ENCODE measurements around the gene ADCY1. TPM values are rescaled to one million over a fixed set of nuclear protein-coding genes. Genes with fewer than 3 reads are reported as not detected.

ADCY1 gene
- total RNA-seq, 4 donors from 2014 or later = 2.5 to 9.0 (median 5.6) TPM

GRCh38 chr7:45699726-45700390 is 125.7 kb downstream of the ADCY1 start:
- WGBS, 2 donors = 92 to 95% methylated on average over 11 of the region's 11 CpGs
- DNase-seq (ENCODE audit: low spot score in 2 of 2) = no peak
- no peaks in the 10 kb centered on the region for H3K36me3 ChIP-seq
- no peak for TF ChIP-seq EP300 (IDR thresholded peaks at IDR 0.05)
- TF ChIP-seq, protein P1, sequence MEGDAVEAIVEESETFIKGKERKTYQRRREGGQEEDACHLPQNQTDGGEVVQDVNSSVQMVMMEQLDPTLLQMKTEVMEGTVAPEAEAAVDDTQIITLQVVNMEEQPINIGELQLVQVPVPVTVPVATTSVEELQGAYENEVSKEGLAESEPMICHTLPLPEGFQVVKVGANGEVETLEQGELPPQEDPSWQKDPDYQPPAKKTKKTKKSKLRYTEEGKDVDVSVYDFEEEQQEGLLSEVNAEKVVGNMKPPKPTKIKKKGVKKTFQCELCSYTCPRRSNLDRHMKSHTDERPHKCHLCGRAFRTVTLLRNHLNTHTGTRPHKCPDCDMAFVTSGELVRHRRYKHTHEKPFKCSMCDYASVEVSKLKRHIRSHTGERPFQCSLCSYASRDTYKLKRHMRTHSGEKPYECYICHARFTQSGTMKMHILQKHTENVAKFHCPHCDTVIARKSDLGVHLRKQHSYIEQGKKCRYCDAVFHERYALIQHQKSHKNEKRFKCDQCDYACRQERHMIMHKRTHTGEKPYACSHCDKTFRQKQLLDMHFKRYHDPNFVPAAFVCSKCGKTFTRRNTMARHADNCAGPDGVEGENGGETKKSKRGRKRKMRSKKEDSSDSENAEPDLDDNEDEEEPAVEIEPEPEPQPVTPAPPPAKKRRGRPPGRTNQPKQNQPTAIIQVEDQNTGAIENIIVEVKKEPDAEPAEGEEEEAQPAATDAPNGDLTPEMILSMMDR (IDR thresholded peaks at IDR 0.05) = no peak
- no peak for TF ChIP-seq POLR2A (IDR thresholded peaks at IDR 0.05)
- H3K27ac ChIP-seq = no peak overlapping the region
- no peaks in the 10 kb centered on the region for H3K4me1 ChIP-seq
- H3K27me3 ChIP-seq = no peaks in the 10 kb centered on the region
- H3K4me3 ChIP-seq = no peak overlapping the region
- no peaks in the 10 kb centered on the region for H3K9me3 ChIP-seq

DNA sequence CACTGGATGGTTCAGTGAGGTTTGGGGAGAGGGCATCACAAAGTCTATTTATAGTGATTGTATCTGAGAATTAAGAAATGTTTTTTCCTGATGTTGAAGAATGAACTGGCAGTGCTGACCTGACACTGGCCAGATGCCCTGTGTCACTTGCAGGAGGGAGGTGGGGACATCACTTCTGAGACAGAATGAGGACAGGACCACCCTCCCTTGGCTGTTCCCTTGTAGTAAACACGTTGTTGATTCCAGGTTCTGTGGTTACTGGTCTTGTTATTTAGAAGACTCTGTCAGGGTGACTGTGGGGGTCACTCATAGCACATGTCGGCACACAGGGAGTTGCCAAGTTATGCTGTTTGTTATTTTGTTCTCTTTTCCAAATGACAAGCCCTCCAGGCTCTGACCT is 126.4 kb downstream of the ADCY1 start:
- TF ChIP-seq, protein P1 (IDR thresholded peaks at IDR 0.05) = no peak
- peak in 1 of 2 donors; percentile 13 for TF ChIP-seq EP300 (IDR thresholded peaks at IDR 0.05)
- DNase-seq (ENCODE audit: low spot score in 2 of 2) = peak; percentile 34 to 38
- WGBS, 2 donors = 9 to 25% methylated on average over 2 of the region's 2 CpGs
- Histone ChIP-seq H3K4me1 (no peaks in the 10 kb centered on the region), H3K36me3 (no peaks in the 10 kb centered on the region), H3K9me3 (no peaks in the 10 kb centered on the region), H3K27ac (no peak overlapping the region), H3K27me3 (no peaks in the 10 kb centered on the region), H3K4me3 (no peak overlapping the region)

DNA sequence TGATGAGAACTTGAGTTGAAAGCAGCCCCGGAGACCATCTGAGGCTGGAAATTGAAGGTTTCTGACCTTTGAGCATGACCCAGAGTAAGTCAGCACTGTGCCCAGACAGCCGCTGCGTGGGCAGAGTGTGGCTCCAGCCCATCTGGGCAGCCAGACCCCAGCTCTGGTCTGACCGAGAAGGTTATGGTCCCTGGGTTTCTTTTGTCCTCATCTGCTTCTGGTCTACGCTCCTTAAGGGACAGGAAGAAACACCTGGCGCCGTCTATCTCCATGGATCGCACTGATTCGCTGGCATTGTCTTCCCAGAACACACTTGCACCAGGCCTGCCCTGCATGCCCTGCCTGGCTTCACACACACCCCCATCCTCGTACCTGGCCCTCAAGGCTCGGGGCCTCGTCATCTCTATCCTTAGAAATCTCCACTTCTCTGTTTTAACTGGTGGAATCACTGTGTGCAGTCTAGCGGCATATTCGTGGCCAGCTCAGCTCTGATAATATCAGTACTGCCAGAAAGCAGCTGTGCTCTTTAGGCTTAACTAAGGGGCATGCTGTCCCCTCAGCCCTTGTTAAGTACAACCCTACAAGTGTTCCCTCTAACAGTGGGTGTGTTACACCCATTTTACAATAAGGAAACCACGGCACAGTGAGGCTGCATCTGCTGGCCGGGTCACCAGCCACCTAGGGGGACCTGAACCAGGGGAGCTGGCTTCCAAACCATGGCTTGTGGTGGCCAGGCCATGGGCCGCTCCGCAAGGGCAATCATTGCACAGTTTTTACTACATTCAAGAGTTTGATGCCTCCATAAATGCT is 127.7 kb downstream of the ADCY1 start:
- no peak for TF ChIP-seq POLR2A (IDR thresholded peaks at IDR 0.05)
- TF ChIP-seq, protein P1 (IDR thresholded peaks at IDR 0.05) = no peak
- TF ChIP-seq EP300 (IDR thresholded peaks at IDR 0.05) = no peak
- DNase-seq (ENCODE audit: low spot score in 2 of 2) = no peak
- WGBS, 2 donors = 77 to 85% methylated on average over 18 of the region's 18 CpGs

DNA sequence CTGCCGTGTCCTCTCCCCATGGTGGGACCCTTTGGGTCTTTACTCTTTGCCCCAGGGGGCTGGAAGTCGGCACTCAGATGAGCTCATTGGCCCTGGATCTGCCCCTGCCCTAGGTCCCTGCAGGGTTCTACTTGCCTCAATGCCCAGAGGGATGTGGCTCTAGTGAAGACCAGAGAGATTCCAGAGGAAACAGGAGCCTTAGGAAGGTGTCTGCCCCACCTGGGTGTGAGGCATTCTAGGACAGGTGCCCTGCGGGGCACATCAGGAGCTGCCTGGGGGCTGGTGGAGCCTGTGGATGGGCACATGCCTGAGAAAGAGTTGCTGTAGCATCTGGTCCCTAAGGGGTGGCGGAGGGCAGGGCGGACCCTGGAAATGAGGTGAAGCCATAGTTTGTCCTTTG is 128.6 kb downstream of the ADCY1 start:
- Histone ChIP-seq H3K36me3 (no peaks in the 10 kb centered on the region), H3K27me3 (no peaks in the 10 kb centered on the region), H3K27ac (no peak overlapping the region), H3K4me3 (no peak overlapping the region), H3K4me1 (no peaks in the 10 kb centered on the region), H3K9me3 (no peaks in the 10 kb centered on the region)
- WGBS, 2 donors = 95 to 98% methylated on average over 4 to 5 of the region's 5 CpGs
- DNase-seq (ENCODE audit: low spot score in 2 of 2) = no peak
- TF ChIP-seq EP300 (IDR thresholded peaks at IDR 0.05) (no peak), POLR2A (IDR thresholded peaks at IDR 0.05) (no peak)
- TF ChIP-seq, protein P1 (IDR thresholded peaks at IDR 0.05) = no peak

More for the DNA sequence above, 127.7 kb downstream of the ADCY1 start:
- Histone ChIP-seq H3K27ac (no peak overlapping the region), H3K36me3 (no peaks in the 10 kb centered on the region), H3K27me3 (no peaks in the 10 kb centered on the region), H3K4me3 (no peak overlapping the region), H3K4me1 (no peaks in the 10 kb centered on the region), H3K9me3 (no peaks in the 10 kb centered on the region)

DNA sequence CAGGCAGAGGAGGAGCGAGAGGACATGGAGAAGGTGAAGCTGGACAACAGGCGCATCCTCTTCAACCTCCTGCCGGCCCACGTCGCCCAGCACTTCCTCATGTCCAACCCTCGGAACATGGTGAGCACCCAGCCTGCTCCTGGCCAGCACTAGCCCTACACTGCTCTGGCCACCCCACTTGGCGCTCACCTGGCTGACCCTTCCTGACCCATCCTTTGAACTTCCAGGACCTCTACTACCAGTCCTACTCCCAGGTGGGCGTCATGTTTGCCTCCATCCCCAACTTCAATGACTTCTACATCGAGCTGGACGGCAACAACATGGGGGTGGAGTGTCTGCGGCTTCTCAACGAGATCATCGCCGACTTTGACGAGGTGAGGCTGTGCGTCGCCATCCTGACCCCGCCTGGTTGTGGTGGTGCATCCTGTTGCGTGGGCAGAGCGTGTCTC is 129.2 kb downstream of the ADCY1 start:
- Histone ChIP-seq H3K4me3 (no peak overlapping the region), H3K36me3 (peaks cover 0 to 4% (median 0%) of the 10 kb centered on the region in 3 donors), H3K9me3 (no peaks in the 10 kb centered on the region), H3K27me3 (no peaks in the 10 kb centered on the region), H3K4me1 (no peaks in the 10 kb centered on the region), H3K27ac (no peak overlapping the region)
- WGBS, 2 donors = 90% methylated on average over 20 of the region's 20 CpGs
- DNase-seq (ENCODE audit: low spot score in 2 of 2) = no peak
- TF ChIP-seq, protein P1 (IDR thresholded peaks at IDR 0.05) = no peak
- no peak for TF ChIP-seq POLR2A (IDR thresholded peaks at IDR 0.05)
- no peak for TF ChIP-seq EP300 (IDR thresholded peaks at IDR 0.05)
